K562 (cell line): ENCODE results near the gene TFAP2E. TPM values are rescaled to one million over a fixed set of nuclear protein-coding genes. Genes with fewer than 3 reads are reported as not detected.
A peak's percentile ranks its signal among the peaks of the same experiment; 100 is the strongest.

Experiments
- ATAC-seq: fragments of 200-7000 bp; cut with Tn5 transposase; 3 replicates; pipeline ENCODE4 v1.9.1; 2020; ENCODE audit warnings: moderate library complexity
- BruUV-seq: library from RNA; stranded (reverse); fragments of 400-500 nt; replicated peaks from 2 replicates; lab custom pipeline; 2021; lab: Mats Ljungman, UMichigan
- CTCF ChIA-PET: fragments of 300-600 bp; formaldehyde crosslinking; extraction: SDS; loops from one replicate; lab custom pipeline; 2021; ENCODE audit warnings: low intra/inter-chr PET ratio; lab: Yijun Ruan, JAX
- POLR2A ChIA-PET: fragments of 300-600, 350-650 bp; sonication (Branson Sonifier 250); formaldehyde crosslinking; extraction: SDS; loops from one replicate; lab custom pipeline; 2021; ENCODE audit warnings: antibody characterized with exemption, inconsistent platforms; lab: Yijun Ruan, JAX
- DNase-seq, 4 experiments: peaks; one replicate each; pipeline versions ENCODE4 v3.0.0 to v3.0.0-alpha.2; 2011 to 2018; ENCODE audit warnings: low spot score in 3 of 4, mixed read lengths in 3 of 4; ENCODE audit errors: extremely low read depth in 1 of 4
- FAIRE-seq: peaks from 2 replicates; lab custom pipeline; 2011; peaks lifted over from hg19 to GRCh38; lab: Jason Lieb, UNC
- H2AFZ ChIP-seq: 2 replicates; pipeline ENCODE4 v1.6.0; 2011; ENCODE audit warnings: low read depth, low read length, control low read depth, inconsistent platforms
- H3K27ac ChIP-seq: fragments of 200-600 bp; 3 replicates; pipeline ENCODE4 v1.8.0; 2011; ENCODE audit warnings: low read depth, mild to moderate bottlenecking, control low read depth, inconsistent platforms, low read length, moderate library complexity, mixed read lengths; ENCODE audit errors: extremely low read depth
- H3K27me3 ChIP-seq, 2 experiments: fragments of 300-600 bp in 1 of 2; 2 replicates in 1 of 2; 3 replicates in 1 of 2; pipeline versions ENCODE4 v1.6.0 to v1.8.0; 2011; ENCODE audit warnings: inconsistent platforms in 2 of 2, low read length in 2 of 2, mild to moderate bottlenecking in 1 of 2, mixed read lengths in 1 of 2, moderate library complexity in 1 of 2; ENCODE audit not compliant: control insufficient read depth in 2 of 2, insufficient read depth in 2 of 2
- H3K36me3 ChIP-seq: fragments of 300-600 bp; 3 replicates; pipeline ENCODE4 v1.8.0; 2011; ENCODE audit warnings: mild to moderate bottlenecking, low read length, inconsistent platforms; ENCODE audit not compliant: control insufficient read depth, insufficient read depth
- H3K4me1 ChIP-seq, 2 experiments: fragments of 200-600 bp in 1 of 2; replicated peaks in 1 of 2; 2 replicates in 1 of 2; 3 replicates in 1 of 2; pipeline versions ENCODE4 v1.5.1 to v1.8.0; 2011; ENCODE audit warnings: inconsistent platforms in 2 of 2, low read length in 2 of 2, mild to moderate bottlenecking in 1 of 2, mixed read lengths in 1 of 2, moderate library complexity in 1 of 2; ENCODE audit not compliant: control insufficient read depth in 2 of 2, insufficient read depth in 2 of 2
- H3K4me2 ChIP-seq: 2 replicates; pipeline ENCODE4 v1.6.1; 2011; ENCODE audit warnings: low read length, control low read depth, inconsistent platforms, mixed read lengths; ENCODE audit not compliant: insufficient read depth
- H3K4me3 ChIP-seq: fragments of 200-600 bp; sonication (generic), shearing (Covaris generic); 2 replicates; pipeline ENCODE4 v1.5.1; 2016; ENCODE audit warnings: control low read depth, inconsistent platforms
- H3K79me2 ChIP-seq: fragments of 200-600 bp; 3 replicates; pipeline ENCODE4 v1.8.0; 2011; ENCODE audit warnings: low read length, inconsistent platforms; ENCODE audit not compliant: control insufficient read depth, insufficient read depth
- H3K9ac ChIP-seq, 2 experiments: 2 replicates each; pipeline versions ENCODE4 v1.6.0 to v1.6.1; 2011; ENCODE audit warnings: low read depth in 2 of 2, low read length in 2 of 2, control low read depth in 1 of 2, inconsistent platforms in 1 of 2, mild to moderate bottlenecking in 1 of 2, mixed read lengths in 1 of 2; ENCODE audit not compliant: insufficient read depth in 1 of 2
- H3K9me1 ChIP-seq: one replicate; pipeline ENCODE4 v1.6.0; 2011; ENCODE audit warnings: inconsistent platforms, mild to moderate bottlenecking, low read length, moderate library complexity; ENCODE audit not compliant: control insufficient read depth, insufficient read depth
- H3K9me3 ChIP-seq: replicated peaks from 2 replicates; pipeline ENCODE4 v1.5.1; 2011; ENCODE audit warnings: low read depth, low read length, inconsistent platforms; ENCODE audit not compliant: control insufficient read depth, insufficient read depth
- H4K20me1 ChIP-seq: replicated peaks from 2 replicates; pipeline ENCODE4 v1.6.1; 2011; ENCODE audit warnings: low read length, inconsistent platforms, mixed read lengths; ENCODE audit not compliant: control insufficient read depth, insufficient read depth
- AFF4 ChIP-seq: sonication (generic); formaldehyde crosslinking; IDR thresholded peaks from 2 replicates; pipeline ENCODE4 v1.8.0; 2023; ENCODE audit warnings: mild to moderate bottlenecking, missing genetic modification reagents
- ARNT ChIP-seq, 2 experiments: fragments of 450-650 bp; IDR thresholded peaks; 2 replicates each; pipeline ENCODE4 v1.6.1; 2016; ENCODE audit warnings: mild to moderate bottlenecking in 1 of 2
- ELF1 ChIP-seq: fragments of 200-800 bp; sonication (Bioruptor generic); IDR thresholded peaks from 2 replicates; pipeline ENCODE4 v1.6.1; 2016; ENCODE audit warnings: missing genetic modification characterization, missing compliant biosample characterization
- HDAC1 ChIP-seq, 2 experiments: fragments of 450-650 bp; IDR thresholded peaks; 2 replicates each; pipeline ENCODE4 v1.6.1; 2016 to 2017; ENCODE audit warnings: inconsistent platforms in 1 of 2, mild to moderate bottlenecking in 1 of 2, moderate library complexity in 1 of 2
- L3MBTL2 ChIP-seq: fragments of 450-650 bp; IDR thresholded peaks from 2 replicates; pipeline ENCODE4 v1.6.1; 2016; ENCODE audit warnings: mild to moderate bottlenecking, moderate library complexity
- MAFG ChIP-seq: fragments of 450-650 bp; conservative IDR thresholded peaks from 2 replicates; pipeline ENCODE4 v1.6.1; 2016; ENCODE audit warnings: missing genetic modification characterization, missing compliant biosample characterization
- POLR3A ChIP-seq: IDR thresholded peaks from 2 replicates; pipeline ENCODE4 v1.6.1; 2011; ENCODE audit warnings: borderline replicate concordance, mild to moderate bottlenecking, moderate library complexity; ENCODE audit not compliant: insufficient read length, insufficient read depth; ENCODE audit errors: extremely low read depth
- SMARCE1 ChIP-seq: fragments of 450-650 bp; IDR thresholded peaks from 2 replicates; pipeline ENCODE4 v1.7.1; 2016; ENCODE audit warnings: mild to moderate bottlenecking
- TRIM24 ChIP-seq, 2 experiments: fragments of 450-650 bp; IDR thresholded peaks; 2 replicates each; pipeline ENCODE4 v1.6.1; 2016
- XRCC5 ChIP-seq: fragments of 200-400 bp; formaldehyde crosslinking; IDR thresholded peaks from 2 replicates; pipeline ENCODE4 v1.6.1; 2017; ENCODE audit warnings: low read depth, mild to moderate bottlenecking, low read length
- ZNF12 ChIP-seq: sonication (generic); formaldehyde crosslinking; IDR thresholded peaks from 2 replicates; pipeline ENCODE4 v1.4.0; 2020; ENCODE audit warnings: mild to moderate bottlenecking, missing genetic modification reagents
- ZNF316 ChIP-seq: fragments of 450-650 bp; IDR thresholded peaks from 2 replicates; pipeline ENCODE4 v1.6.1; 2016
- ZNF431 ChIP-seq: sonication (generic); formaldehyde crosslinking; IDR thresholded peaks from 2 replicates; pipeline ENCODE4 v1.8.0; 2022; ENCODE audit warnings: mild to moderate bottlenecking, missing genetic modification reagents
- ZNF644 ChIP-seq: fragments of 200-800 bp; sonication (Bioruptor generic); IDR thresholded peaks from 2 replicates; pipeline ENCODE4 v1.6.1; 2016; ENCODE audit warnings: low read depth, missing genetic modification characterization, missing compliant biosample characterization
- ZNF766 ChIP-seq: fragments of 200-800 bp; sonication (Bioruptor generic); conservative IDR thresholded peaks from 2 replicates; pipeline ENCODE4 v1.6.1; 2016; ENCODE audit warnings: missing genetic modification characterization, missing compliant biosample characterization
- WGBS: fragments of 100-300 bp; shearing (Covaris generic); methylation state at CpG from one replicate; pipeline ENCODE4 v1.1.6; 2016; ENCODE audit warnings: low coverage, mixed read lengths; ENCODE audit not compliant: insufficient coverage; ENCODE audit errors: missing lambda C conversion rate; 5-methylcytosine and 5-hydroxymethylcytosine counted together
- in situ Hi-C: fragments of 300-500 bp; cut with MboI; formaldehyde crosslinking; loops from 4 replicates; pipeline ENCODE4 v1.15.0; 2018; ENCODE audit warnings: inconsistent platforms, mixed read lengths
- intact Hi-C: fragments of 100-400 bp; cut with micrococcal nuclease; formaldehyde crosslinking; loops from 2 replicates; pipeline ENCODE4 v1.14.2; 2022
- polyA plus RNA-seq, 8 experiments: library from polyadenylated mRNA; depleted of rRNA in 4 of 8; stranded (reverse) in 5 of 8; unstranded in 3 of 8; fragments of >200 nt; fragmentation: Nextera tagmentation in 2 of 8; fragmentation: Illumina TruSeq in 1 of 8; extraction: Ambion mirVana in 2 of 8; extraction: Trizol in 1 of 8; gene quantifications; 2 replicates each; pipeline versions ENCODE4 v1.2.1 to v1.2.3, GENCODE V29; 2011 to 2014; ENCODE audit warnings: inconsistent platforms in 1 of 8, missing spikeins in 1 of 8
- total RNA-seq, 7 experiments: library from RNA; depleted of rRNA in 6 of 7; stranded (reverse); fragments of >200 nt in 6 of 7; fragmentation: Illumina TruSeq in 2 of 7; extraction: Trizol in 2 of 7; gene quantifications; 2 replicates each; pipeline versions ENCODE4 v1.2.1 to v1.2.3, GENCODE V29; 2011 to 2021; ENCODE audit warnings: low replicate concordance in 1 of 7
- TF ChIP-seq, protein P1 (sequence below): sonication (generic); formaldehyde crosslinking; IDR thresholded peaks from 2 replicates; pipeline ENCODE4 v1.8.0; 2022; ENCODE audit warnings: mild to moderate bottlenecking, missing genetic modification reagents

TFAP2E gene
- total and polyA plus RNA-seq, 9 of the 15 experiments (the other 6 are each of a cell fraction or from before 2014, with no cell fraction given): 0.03 to 0.11 (median 0.07) TPM; not detected in 4

GRCh38 chr1:35557611-35558373, 15.3 kb upstream of the TFAP2E start, which contains the start of gene NCDN:
Gene NCDN, plus strand, starts transcription at chr1:35557799. Its CDS starts 392 bp downstream, at chr1:35558191.
- Histone ChIP-seq H3K9ac (peak within 1 kb of the TSS; percentile 97 to 99), H3K9me3 (no peaks in the 10 kb centered on the region), H4K20me1 (0 out of 2 replicates have a peak, but pooled peaks cover 4% of the 10 kb centered on the region), H3K4me3 (peak within 1 kb of the TSS; percentile 91), H3K79me2 (peaks cover 44% of the 10 kb centered on the region), H3K4me2 (peak within 1 kb of the TSS; percentile 90), H2AFZ (peak within 1 kb of the TSS; percentile 99), H3K27ac (peak within 1 kb of the TSS; percentile 98), H3K9me1 (no peaks in the 10 kb centered on the region), H3K4me1 (peaks cover 19 to 39% of the 10 kb centered on the region in 2 experiments), H3K36me3 (peaks cover 44% of the 10 kb centered on the region; the same call in 2 of the 3 replicates), H3K27me3 (no peaks in the 10 kb centered on the region)
- peak; percentile 94 for ATAC-seq
- WGBS: under 1% methylated on average over 58 of the region's 58 CpGs
- in situ Hi-C loops: no loop called here
- intact Hi-C loops: loop anchor here (5.0 kb wide), 2 partner anchors 365 to 700 kb away; partner anchors contain the start of genes SFPQ and SMIM12
- ChIA-PET POLR2A (interaction anchor here (0.6 to 1.5 kb wide), 9 partner anchors 11 to 365 kb away, joined by 3 to 10 read pairs (median 4); partner anchors contain the start of genes C1orf216 and SFPQ), CTCF (no interaction called here)
- no TSS peak for BruUV-seq
- FAIRE-seq: peak; percentile 93
- peak; percentile 98 to 99 (median 98) for DNase-seq
- TF ChIP-seq ZNF644 (tag) (0 out of 2 replicates have a peak, but pooled peaks have one; percentile 80), ZNF431 (CRISPR knock-in tag) (peak; percentile 59; the same call in 1 of the 2 replicates), L3MBTL2 (peak; percentile 71; the same call in 1 of the 2 replicates), MAFG (0 out of 2 replicates have a peak, but pooled peaks have one; percentile 11), ZNF766 (CRISPR knock-in tag) (peak; percentile 69; the same call in 1 of the 2 replicates), ZNF12 (CRISPR knock-in tag) (0 out of 2 replicates have a peak, but pooled peaks have one; percentile 33), AFF4 (no peak), ELF1 (tag) (peak; percentile 70; the same call in 1 of the 2 replicates), SMARCE1 (peak; percentile 60), TRIM24 (IDR thresholded peaks at IDR 0.05) (peak; percentile 10 to 36; a peak in 1 of 4 replicates), HDAC1 (IDR thresholded peaks at IDR 0.05) (peak in 1 of 2 experiments; percentile 49; a peak in 1 of 4 replicates), XRCC5 (peak; percentile 61; the same call in 1 of the 2 replicates), ARNT (IDR thresholded peaks at IDR 0.05) (peak in 1 of 2 experiments; percentile 72; a peak in 2 of 4 replicates), ZNF316 (peak; percentile 47; the same call in 1 of the 2 replicates), POLR3A (no peak)
- TF ChIP-seq, protein P1, sequence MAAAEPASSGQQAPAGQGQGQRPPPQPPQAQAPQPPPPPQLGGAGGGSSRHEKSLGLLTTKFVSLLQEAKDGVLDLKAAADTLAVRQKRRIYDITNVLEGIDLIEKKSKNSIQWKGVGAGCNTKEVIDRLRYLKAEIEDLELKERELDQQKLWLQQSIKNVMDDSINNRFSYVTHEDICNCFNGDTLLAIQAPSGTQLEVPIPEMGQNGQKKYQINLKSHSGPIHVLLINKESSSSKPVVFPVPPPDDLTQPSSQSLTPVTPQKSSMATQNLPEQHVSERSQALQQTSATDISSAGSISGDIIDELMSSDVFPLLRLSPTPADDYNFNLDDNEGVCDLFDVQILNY (CRISPR knock-in tag): peak; percentile 60; the same call in 1 of the 2 replicates
